Amygdala (tissue), 56 donors: ENCODE data around the gene GLYATL1B.
A peak's percentile ranks its signal among the peaks of the same experiment; 100 is the strongest.
"Not testable (repeated sequence)": the region's sequence is repeated elsewhere in the genome, so short reads cannot be mapped to it uniquely, and the experiment has no call there.

Experiments
- DNase-seq, 56 donors: peaks; one replicate each; lab custom pipeline; 2025; lab: John Stamatoyannopoulos, UW

Gene GLYATL1B

DNA sequence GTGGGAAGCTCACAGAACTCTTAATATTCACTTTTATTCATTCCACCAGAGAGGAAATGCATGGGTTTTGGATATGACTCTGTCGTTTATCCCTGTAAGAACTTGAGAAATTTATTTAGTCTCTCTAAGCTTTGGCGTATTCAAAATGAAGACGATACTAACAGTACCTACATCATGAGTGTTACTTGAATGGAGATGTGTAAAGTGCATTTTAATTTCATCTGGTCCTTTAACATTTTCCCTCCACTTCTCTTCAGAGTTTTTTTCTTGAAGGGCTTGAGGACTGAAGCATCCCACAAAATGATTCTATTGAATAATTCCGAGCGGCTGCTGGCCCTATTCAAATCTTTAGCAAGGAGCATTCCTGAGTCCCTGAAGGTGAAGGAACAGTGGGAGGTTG lies at the start of gene GLYATL1B:
Gene GLYATL1B (plus strand): TSS at position 301 of the 400 bp plus-strand sequence. CDS start 0 bp downstream, at position 301.
- not testable (repeated sequence) for DNase-seq

- not testable (repeated sequence) for DNase-seq
Measured at GRCh38 chr11:59036542-59036941, 49.6 kb upstream of the GLYATL1B start.

GRCh38 chr11:59037434-59037833 lies 48.7 kb upstream of the GLYATL1B start:
- not testable (repeated sequence) for DNase-seq

DNA sequence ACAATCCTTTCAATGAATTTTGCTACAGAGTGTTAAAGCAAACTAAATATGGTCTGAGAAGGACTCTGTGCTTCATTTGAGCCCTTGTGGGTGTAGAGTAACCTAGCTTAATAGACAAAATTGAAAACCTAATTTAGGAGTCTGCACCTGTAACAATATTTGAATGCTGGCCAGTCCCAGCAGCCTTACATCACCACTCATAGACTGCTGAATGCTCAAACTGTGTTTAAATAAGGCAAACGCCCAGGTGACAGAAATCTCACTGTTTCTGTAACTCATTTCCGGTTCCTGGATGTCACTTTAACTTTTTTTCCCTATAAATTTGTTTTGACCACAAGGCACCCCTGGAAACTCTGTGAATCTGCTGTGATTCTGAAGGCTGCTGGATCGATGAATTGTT lies 45.5 kb upstream of the GLYATL1B start:
- no peak for DNase-seq

DNA sequence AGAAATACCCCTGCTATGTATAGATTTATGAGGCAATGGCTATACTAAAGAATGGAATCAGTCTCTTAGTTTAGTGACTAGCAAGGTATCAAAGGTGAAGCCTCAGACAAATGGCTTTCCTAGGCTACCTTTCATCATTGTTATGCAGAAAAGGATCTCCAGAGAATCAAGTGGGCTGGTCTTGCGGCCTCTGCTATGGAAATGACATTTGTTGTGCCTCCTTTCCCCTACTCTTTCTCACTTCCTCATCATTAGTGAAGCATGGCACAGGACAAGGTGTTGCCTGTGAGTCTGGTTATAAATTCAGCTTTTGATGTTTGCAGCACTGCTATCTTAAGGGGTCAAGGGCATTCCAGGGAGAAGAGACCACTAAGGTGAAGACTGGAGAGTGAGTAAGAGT lies 34.7 kb upstream of the GLYATL1B start:
- not testable (repeated sequence) for DNase-seq

DNA sequence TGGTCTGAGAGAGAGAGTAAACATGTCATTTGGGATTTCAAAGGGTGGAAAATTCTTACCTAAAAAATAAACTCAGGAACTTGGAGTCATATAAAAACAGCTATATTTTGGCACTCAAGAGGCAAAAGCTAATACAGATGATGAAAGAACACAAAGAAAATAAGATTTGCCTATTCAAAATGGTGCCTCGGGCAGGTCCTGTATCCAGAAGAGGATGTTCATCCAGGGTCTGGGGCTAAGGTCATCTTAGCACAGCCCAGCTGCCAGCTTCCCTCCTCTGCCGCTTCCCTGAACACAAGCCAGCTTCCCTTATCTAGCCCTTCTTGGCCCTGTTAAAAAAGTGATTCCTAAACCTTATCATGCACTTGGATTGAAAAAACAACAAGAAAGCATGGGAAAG lies 33.8 kb upstream of the GLYATL1B start:
- DNase-seq: not testable (repeated sequence)

- DNase-seq: peak in 36 of 56 donors; percentile 2 to 75 (median 22)
Measured at GRCh38 chr11:59053387-59053786, 32.7 kb upstream of the GLYATL1B start.

- peak in 47 of 56 donors; percentile 2 to 80 (median 35) for DNase-seq
Measured at GRCh38 chr11:59058120-59059033, 27.7 kb upstream of the GLYATL1B start.

DNA sequence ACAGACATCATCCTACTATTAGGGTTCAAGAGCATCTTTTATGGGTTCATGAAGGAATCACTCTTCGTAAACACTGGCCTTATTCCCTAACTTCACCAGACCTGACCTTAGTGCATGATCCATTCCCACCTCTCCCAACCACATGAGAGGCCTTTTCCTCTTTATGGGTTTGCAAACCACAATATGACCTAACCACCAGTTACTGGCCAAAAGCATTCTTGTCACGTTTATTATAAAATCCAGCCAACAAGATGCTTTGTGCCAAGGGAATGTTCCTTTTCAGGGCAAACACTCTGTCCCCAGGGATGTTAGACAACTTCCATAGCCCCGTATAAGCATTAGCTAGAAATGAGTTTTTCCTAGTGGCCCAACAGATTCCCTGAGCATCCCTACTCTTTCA lies 26.0 kb upstream of the GLYATL1B start:
- DNase-seq: not testable (repeated sequence)

- DNase-seq: peak in 4 of 56 donors; percentile 4 to 16 (median 12)
Measured at GRCh38 chr11:59062602-59063529, 23.2 kb upstream of the GLYATL1B start.

- not testable (repeated sequence) for DNase-seq
Measured at GRCh38 chr11:59063996-59064727, 21.9 kb upstream of the GLYATL1B start.

- DNase-seq: no peak
Measured at GRCh38 chr11:59069087-59069486, 17.0 kb upstream of the GLYATL1B start.

- DNase-seq: no peak
Measured at GRCh38 chr11:59076876-59077571, 9.1 kb upstream of the GLYATL1B start.

DNA sequence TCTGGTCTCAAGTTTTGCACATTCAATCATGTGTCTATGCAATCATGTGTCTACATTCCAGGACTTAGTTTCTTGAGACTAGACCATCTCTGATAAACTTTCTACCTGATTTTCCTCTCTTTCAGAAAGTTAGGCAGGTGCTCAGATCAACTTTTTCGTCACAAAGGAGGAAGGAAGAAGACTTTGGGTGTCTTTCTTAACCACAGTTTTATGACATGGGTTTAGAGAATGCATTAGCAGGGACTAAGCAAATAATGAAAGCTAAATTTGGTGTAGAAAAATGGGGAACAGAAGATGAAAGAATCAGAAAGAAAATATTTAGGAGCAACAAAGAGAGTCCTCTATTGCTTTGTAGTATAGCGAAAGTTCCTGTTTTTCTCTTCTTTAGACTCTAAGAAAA lies 7.7 kb upstream of the GLYATL1B start:
- DNase-seq: no peak

DNA sequence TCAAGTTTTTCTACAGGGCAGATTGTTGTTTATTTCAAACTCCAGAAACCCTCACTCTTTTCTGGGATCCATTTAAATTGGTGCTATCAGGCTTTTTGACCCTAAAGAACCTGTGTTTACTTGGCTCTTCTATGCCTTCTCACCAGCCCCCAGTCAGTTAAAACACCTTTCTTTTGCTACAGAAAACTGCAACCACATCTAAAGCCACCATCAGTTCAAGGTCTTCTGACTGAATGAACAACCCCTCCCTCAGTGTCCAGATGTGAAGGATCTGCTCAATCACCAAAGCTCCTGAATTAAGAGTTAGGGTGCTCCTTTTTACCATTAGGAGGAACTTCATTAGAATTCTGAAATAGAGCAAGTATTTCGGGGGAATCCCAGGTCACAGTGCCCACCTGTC lies 7.0 kb upstream of the GLYATL1B start:
- DNase-seq: no peak

DNA sequence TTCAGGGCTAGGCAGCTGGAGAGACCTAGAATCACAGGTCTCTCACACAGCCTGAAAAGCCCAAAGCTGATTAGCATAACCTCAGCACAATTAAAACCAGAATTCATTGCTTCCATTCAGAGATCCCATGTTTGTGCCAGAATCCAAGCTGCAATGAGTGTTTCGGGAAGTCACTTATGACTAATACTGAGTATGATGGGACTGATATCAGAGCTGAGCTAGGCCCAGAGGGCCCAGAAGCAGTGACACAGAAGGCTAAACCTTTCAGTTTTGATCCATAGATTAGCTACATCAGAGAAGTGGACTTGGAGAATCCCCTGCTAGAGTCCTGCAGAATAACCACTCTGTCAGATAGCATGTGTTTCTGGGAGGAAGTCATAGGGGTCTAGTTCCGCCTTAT lies 5.7 kb upstream of the GLYATL1B start:
- not testable (repeated sequence) for DNase-seq

- DNase-seq: not testable (repeated sequence)
Measured at GRCh38 chr11:59081430-59082020, 4.6 kb upstream of the GLYATL1B start.

DNA sequence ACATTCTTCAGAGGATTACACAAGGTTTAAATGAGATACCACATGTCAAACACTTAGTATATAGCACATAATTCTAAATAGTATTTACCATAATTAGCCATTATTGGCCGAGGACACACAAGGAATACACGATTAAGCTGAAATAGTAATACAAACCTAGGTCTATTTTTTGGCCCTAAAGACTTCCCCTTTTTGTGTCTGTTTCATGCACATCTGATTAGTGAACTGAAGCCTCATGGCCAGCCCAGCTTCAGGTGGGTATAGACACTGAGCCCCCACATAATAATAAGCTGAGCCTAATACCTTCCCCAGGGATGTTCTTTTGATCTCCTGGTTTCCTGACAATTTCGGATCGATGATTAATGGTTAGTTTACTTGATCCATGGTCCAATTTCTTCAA lies 2.1 kb downstream of the GLYATL1B start:
- no peak for DNase-seq

GRCh38 chr11:59093576-59093975 lies 7.5 kb downstream of the GLYATL1B start:
- not testable (repeated sequence) for DNase-seq
